Measurements from ENCODE around the gene TKT.

TKT gene

DNA sequence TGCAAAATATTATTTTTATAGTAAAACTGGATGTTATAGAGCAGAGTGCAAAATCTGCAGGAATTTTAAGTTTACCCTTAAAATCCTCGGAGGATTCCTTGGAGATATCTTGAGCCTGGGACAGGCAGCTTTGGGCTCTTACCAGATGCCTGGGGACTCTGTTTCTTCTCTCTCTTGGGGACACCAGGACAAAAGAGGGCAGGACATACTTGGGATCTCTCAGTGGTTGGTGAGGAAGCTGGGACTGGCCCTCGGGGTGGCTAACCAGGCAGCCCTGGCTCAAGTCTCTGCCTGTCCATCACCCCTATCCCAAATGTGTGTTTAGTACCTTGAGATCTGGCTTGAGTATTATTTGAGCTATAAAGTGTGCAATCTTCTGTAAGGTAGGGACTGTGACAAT is 38.6 kb downstream of the TKT start:
- 70 to 79% methylated on average over 2 of the region's 2 CpGs for WGBS, 2 experiments
- H3K27ac ChIP-seq (ENCODE audit: insufficient read depth, low read depth, low read length, poor library complexity, severe bottlenecking): no peak overlapping the region

DNA sequence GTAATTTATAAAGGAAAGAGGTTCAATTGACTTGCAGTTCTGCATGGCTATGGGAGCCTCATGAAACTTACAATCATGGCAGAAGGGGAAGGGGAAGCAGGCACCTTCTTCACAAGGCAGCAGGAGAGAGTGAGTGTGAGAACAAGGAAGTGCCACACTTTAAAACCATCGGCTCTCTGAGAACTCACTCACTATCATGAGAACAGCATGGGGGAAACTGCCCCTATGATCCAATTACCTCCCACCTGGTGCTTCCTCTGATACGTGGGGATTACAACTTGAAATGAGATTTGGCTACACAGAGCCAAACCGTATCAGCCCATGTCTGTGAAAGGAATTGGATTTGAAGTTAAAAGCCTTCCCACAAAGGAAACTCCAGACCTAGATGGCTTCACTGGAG is 39.1 kb downstream of the TKT start:
- WGBS, 2 experiments: 24 to 27% methylated on average over 3 of the region's 3 CpGs
- Histone ChIP-seq H3K4me1 (ENCODE audit: control insufficient read depth, insufficient read depth, low read length) (no peaks in the 10 kb centered on the region), H3K36me3 (ENCODE audit: control insufficient read depth, insufficient read depth, low read length) (no peaks in the 10 kb centered on the region), H3K9me3 (ENCODE audit: control insufficient read depth, low read length) (no peaks in the 10 kb centered on the region), H3K27me3 (ENCODE audit: control insufficient read depth, insufficient read depth, low read length, poor library complexity, severe bottlenecking) (no peaks in the 10 kb centered on the region), H3K27ac (ENCODE audit: insufficient read depth, low read depth, low read length, poor library complexity, severe bottlenecking) (no peak overlapping the region), H3K4me3 (ENCODE audit: insufficient read depth, low read depth, low read length) (no peak overlapping the region)

More for the DNA sequence above, 38.6 kb downstream of the TKT start:
- Histone ChIP-seq H3K36me3 (ENCODE audit: control insufficient read depth, insufficient read depth, low read length) (no peaks in the 10 kb centered on the region), H3K27me3 (ENCODE audit: control insufficient read depth, insufficient read depth, low read length, poor library complexity, severe bottlenecking) (no peaks in the 10 kb centered on the region), H3K4me1 (ENCODE audit: control insufficient read depth, insufficient read depth, low read length) (no peaks in the 10 kb centered on the region), H3K4me3 (ENCODE audit: insufficient read depth, low read depth, low read length) (no peak overlapping the region), H3K9me3 (ENCODE audit: control insufficient read depth, low read length) (no peaks in the 10 kb centered on the region)

DNA sequence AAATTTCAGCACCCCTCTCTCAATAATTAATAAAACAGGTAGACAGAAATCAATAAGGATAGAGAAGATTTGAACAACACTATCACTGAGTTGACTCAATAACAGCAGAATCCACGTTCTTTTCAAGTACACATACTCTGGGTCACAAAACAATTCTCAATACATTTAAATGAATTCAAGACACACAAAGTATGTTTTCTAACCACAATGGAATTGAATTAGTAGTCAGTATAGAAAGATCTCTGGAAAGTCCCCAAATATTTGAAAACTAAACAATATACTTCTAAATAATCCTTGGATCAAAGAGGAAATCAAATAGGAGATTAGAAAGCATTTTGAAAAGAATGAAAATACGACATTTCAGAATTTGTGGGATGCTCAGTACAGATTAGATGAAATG is 40.0 kb downstream of the TKT start:
- no peaks in the 10 kb centered on the region for H3K27me3 ChIP-seq (ENCODE audit: control insufficient read depth, insufficient read depth, low read length, poor library complexity, severe bottlenecking)
- H3K9me3 ChIP-seq (ENCODE audit: control insufficient read depth, low read length): no peaks in the 10 kb centered on the region
- H3K4me1 ChIP-seq (ENCODE audit: control insufficient read depth, insufficient read depth, low read length): no peaks in the 10 kb centered on the region
- WGBS, 2 experiments: 86 to 97% methylated on average over 2 of the region's 2 CpGs
- H3K27ac ChIP-seq (ENCODE audit: insufficient read depth, low read depth, low read length, poor library complexity, severe bottlenecking): no peak overlapping the region
- no peak overlapping the region for H3K4me3 ChIP-seq (ENCODE audit: insufficient read depth, low read depth, low read length)
- no peaks in the 10 kb centered on the region for H3K36me3 ChIP-seq (ENCODE audit: control insufficient read depth, insufficient read depth, low read length)

DNA sequence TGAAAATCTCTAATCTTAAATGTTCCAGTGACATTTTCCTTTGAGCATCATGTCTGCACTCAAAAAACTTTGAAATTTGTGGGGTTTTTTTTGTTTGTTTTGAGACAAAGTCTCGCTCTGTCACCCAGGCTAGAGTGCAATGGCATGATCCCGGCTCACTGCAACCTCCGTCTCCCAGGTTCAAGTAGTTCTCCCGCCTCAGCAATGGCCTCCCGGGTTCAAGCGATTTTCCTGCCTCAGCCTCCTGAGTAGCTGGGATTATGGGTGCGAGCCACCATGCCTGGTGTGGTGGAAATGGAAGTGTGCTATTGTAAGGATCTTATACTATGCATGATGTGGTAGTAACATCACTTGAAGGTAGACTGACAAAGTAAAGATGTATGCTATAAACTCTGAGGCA is 42.5 kb downstream of the TKT start:
- Histone ChIP-seq H3K27ac (ENCODE audit: insufficient read depth, low read depth, low read length, poor library complexity, severe bottlenecking) (no peak overlapping the region), H3K4me1 (ENCODE audit: control insufficient read depth, insufficient read depth, low read length) (no peaks in the 10 kb centered on the region), H3K36me3 (ENCODE audit: control insufficient read depth, insufficient read depth, low read length) (no peaks in the 10 kb centered on the region), H3K9me3 (ENCODE audit: control insufficient read depth, low read length) (no peaks in the 10 kb centered on the region), H3K4me3 (ENCODE audit: insufficient read depth, low read depth, low read length) (no peak overlapping the region), H3K27me3 (ENCODE audit: control insufficient read depth, insufficient read depth, low read length, poor library complexity, severe bottlenecking) (no peaks in the 10 kb centered on the region)
- WGBS, 2 experiments: 90 to 96% methylated on average over 7 of the region's 7 CpGs

DNA sequence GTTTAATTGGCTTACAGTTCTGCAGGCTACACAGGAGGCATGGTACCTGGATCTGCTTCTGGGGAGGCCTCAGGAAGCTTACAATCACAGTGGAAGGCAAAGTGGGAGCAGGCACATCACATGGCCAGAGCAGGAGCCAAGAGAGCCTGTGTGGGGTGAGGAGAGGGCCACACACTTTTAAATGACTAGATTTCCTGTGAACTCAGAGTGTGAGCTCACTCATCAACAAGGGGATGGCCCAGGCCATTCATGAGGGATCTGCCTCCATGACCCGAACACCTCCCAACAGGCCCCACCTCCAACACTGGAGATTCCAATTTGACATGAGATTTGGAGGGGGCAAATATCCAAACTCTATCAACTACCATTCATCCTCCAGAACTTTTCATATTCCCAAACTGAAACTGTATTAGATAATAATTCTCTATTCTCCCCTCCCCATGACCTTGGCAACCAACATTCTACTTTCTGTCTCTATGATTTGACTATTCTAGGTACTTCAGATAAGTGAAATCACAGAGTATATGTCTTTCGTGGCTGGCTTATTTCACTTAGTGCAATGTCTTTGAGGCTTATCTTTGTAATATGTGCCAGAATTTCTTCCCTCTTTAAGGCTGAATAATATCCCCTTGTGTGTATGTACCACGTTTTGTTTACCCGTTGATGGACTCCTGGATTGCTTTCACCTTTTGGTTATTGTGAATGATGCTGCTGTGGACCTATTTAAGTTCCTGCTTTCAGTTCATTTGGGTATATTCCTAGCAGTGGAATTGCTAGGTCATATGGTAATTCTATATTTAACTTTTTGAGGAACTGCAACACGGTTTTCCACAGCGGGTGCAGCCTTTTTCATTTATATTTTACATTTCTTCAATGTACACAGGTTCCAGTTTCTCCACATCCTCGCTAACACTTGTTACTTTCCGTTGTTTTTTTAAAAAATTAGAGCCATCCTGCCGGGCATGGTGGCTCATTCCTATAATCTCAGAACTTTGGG is 43.8 kb downstream of the TKT start:
- Histone ChIP-seq H3K4me3 (ENCODE audit: insufficient read depth, low read depth, low read length) (no peak overlapping the region), H3K9me3 (ENCODE audit: control insufficient read depth, low read length) (no peaks in the 10 kb centered on the region), H3K27me3 (ENCODE audit: control insufficient read depth, insufficient read depth, low read length, poor library complexity, severe bottlenecking) (no peaks in the 10 kb centered on the region), H3K4me1 (ENCODE audit: control insufficient read depth, insufficient read depth, low read length) (no peaks in the 10 kb centered on the region), H3K27ac (ENCODE audit: insufficient read depth, low read depth, low read length, poor library complexity, severe bottlenecking) (no peak overlapping the region), H3K36me3 (ENCODE audit: control insufficient read depth, insufficient read depth, low read length) (no peaks in the 10 kb centered on the region)
- WGBS, 2 experiments: 92 to 93% methylated on average over 9 of the region's 9 CpGs

DNA sequence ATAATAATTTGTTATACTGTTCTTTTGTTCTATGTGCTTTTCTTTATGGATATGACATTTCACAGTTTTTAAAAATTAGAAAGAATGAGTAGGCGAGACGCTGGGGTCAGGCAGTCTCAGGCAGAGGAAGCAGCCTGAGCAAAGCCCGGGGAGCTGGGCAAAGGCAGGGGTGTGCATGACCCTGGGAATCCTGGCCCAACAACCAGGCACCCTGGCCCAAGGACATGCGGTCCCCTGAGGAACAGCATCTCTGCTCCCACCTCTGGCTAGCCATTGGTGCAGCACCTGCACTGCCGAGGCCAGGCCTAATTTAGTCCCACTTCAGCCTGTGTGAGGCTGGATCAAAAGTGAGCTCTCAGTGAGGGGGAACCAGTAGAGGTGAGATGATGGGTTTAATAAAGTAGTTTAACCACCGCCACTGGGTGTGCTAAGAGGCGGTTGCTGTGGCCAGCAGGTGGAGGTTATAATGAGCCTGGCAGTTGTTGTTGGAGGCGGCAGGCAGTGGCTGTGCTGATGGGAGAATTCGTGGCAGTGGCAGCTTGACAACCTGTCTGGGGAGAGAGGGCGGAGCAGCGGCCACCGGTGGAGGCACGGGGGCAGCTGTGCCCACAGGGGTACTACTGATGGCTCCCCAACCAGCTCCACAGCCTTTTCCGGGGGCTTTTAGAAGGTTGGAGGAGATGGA is 53.3 kb downstream of the TKT start:
- no peaks in the 10 kb centered on the region for H3K27me3 ChIP-seq (ENCODE audit: control insufficient read depth, insufficient read depth, low read length, poor library complexity, severe bottlenecking)
- WGBS, 2 experiments: 82 to 84% methylated on average over 14 of the region's 14 CpGs
- no peaks in the 10 kb centered on the region for H3K4me1 ChIP-seq (ENCODE audit: control insufficient read depth, insufficient read depth, low read length)
- H3K4me3 ChIP-seq (ENCODE audit: insufficient read depth, low read depth, low read length): no peak overlapping the region
- no peaks in the 10 kb centered on the region for H3K9me3 ChIP-seq (ENCODE audit: control insufficient read depth, low read length)
- no peak overlapping the region for H3K27ac ChIP-seq (ENCODE audit: insufficient read depth, low read depth, low read length, poor library complexity, severe bottlenecking)
- no peaks in the 10 kb centered on the region for H3K36me3 ChIP-seq (ENCODE audit: control insufficient read depth, insufficient read depth, low read length)

DNA sequence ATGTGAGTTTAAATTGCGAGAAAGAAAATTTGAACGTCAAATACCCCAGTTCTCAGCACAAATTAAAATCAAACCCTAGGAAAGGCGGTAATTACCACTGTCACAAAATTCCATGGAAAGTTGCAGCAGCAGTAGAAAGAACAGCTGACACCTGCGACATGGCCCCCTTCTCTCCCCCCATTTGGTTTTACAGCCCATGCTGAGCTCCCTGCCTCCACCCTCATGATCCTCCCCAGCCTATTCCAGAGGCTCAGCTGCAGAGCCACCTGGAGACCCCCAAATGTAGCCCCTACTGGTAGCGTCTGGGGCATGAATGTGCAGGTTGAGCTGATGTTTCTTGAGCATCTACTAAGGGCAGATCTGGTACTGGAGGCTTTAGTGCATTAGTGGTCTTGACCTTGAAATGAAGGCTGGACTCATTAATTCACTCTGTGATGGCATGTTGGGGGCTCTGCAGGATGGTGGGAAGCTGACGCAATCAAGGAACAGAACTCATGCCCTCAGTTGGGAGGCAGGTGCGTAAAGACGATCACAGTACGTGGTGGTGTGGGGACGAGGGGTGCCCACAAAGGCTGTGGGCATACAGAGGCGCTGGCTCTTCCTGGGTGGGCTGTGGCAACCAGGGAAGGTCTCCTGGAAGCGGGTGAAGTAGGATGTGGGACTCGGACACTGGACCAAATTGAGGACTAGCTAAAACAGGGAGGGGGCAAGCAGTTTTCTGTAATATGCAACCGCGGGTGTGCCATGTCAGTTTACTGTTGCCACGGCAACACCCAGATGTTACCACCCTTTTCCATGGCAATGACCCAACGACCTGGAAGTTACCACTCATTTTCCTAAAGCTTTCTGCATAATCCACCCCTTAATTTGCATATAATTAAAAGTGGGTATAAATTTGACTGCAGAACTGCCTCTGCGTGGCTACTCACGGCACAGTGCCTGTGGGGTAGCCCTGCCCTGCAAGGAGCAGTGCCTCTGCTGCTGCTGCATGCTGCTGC is 55.0 kb downstream of the TKT start:
- Histone ChIP-seq H3K9me3 (ENCODE audit: control insufficient read depth, low read length) (no peaks in the 10 kb centered on the region), H3K4me3 (ENCODE audit: insufficient read depth, low read depth, low read length) (no peak overlapping the region), H3K36me3 (ENCODE audit: control insufficient read depth, insufficient read depth, low read length) (no peaks in the 10 kb centered on the region), H3K27ac (ENCODE audit: insufficient read depth, low read depth, low read length, poor library complexity, severe bottlenecking) (no peak overlapping the region), H3K4me1 (ENCODE audit: control insufficient read depth, insufficient read depth, low read length) (peaks cover 7% of the 10 kb centered on the region), H3K27me3 (ENCODE audit: control insufficient read depth, insufficient read depth, low read length, poor library complexity, severe bottlenecking) (peaks cover under 1% of the 10 kb centered on the region)
- 91% methylated on average over 19 of the region's 19 CpGs for WGBS, 2 experiments

DNA sequence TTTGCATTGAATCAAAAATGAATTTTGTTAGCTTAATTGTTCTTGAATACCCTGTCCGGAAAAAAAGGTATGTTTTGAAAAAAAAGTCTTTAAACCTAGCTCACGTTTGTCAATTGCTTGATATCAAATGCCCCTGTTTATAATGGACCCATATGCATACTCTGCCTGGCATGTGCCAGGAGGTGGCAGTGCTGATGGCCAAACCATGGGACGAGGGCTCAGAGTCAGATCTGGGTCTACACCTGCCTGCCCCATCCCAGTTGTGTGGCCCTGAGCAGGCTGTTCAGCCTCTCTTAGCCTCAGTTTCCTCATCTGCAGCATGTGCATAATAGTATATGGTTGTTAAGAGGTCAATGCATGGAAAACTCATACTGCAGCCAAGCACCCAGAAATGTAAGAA is 56.0 kb downstream of the TKT start:
- H3K4me3 ChIP-seq (ENCODE audit: insufficient read depth, low read depth, low read length): no peak overlapping the region
- 85% methylated on average over 3 of the region's 3 CpGs for WGBS, 2 experiments
- H3K36me3 ChIP-seq (ENCODE audit: control insufficient read depth, insufficient read depth, low read length): no peaks in the 10 kb centered on the region
- H3K27me3 ChIP-seq (ENCODE audit: control insufficient read depth, insufficient read depth, low read length, poor library complexity, severe bottlenecking): peaks cover 5% of the 10 kb centered on the region
- H3K27ac ChIP-seq (ENCODE audit: insufficient read depth, low read depth, low read length, poor library complexity, severe bottlenecking): no peak overlapping the region
- H3K4me1 ChIP-seq (ENCODE audit: control insufficient read depth, insufficient read depth, low read length): peaks cover 7% of the 10 kb centered on the region
- H3K9me3 ChIP-seq (ENCODE audit: control insufficient read depth, low read length): no peaks in the 10 kb centered on the region

DNA sequence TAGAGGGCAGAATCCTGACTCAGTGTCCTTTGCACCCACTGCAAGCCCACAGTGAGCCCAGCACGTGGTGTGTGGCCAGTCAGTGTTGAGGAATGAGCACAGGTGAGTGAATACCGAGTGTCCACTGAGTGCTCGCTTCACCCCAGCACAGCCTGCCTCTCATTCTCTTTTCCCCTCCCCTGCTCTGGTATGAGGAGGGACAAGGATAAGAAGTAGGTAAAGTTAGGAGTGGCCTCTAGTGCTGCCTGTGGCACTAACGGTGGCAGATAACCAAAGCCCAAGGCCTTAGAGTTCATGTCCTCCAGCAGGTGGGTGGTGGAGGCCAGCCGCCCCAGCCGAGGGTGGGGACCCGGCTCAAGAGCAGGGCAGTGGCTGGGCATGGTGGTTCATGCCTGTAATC is 56.8 kb downstream of the TKT start:
- Histone ChIP-seq H3K9me3 (ENCODE audit: control insufficient read depth, low read length) (no peaks in the 10 kb centered on the region), H3K4me1 (ENCODE audit: control insufficient read depth, insufficient read depth, low read length) (peaks cover 14% of the 10 kb centered on the region), H3K27ac (ENCODE audit: insufficient read depth, low read depth, low read length, poor library complexity, severe bottlenecking) (no peak overlapping the region), H3K27me3 (ENCODE audit: control insufficient read depth, insufficient read depth, low read length, poor library complexity, severe bottlenecking) (peaks cover 5% of the 10 kb centered on the region), H3K4me3 (ENCODE audit: insufficient read depth, low read depth, low read length) (no peak overlapping the region), H3K36me3 (ENCODE audit: control insufficient read depth, insufficient read depth, low read length) (no peaks in the 10 kb centered on the region)
- WGBS, 2 experiments: 86 to 92% methylated on average over 7 of the region's 7 CpGs
